ENCODE measurements around the gene OR10Z1.

Gene OR10Z1

DNA sequence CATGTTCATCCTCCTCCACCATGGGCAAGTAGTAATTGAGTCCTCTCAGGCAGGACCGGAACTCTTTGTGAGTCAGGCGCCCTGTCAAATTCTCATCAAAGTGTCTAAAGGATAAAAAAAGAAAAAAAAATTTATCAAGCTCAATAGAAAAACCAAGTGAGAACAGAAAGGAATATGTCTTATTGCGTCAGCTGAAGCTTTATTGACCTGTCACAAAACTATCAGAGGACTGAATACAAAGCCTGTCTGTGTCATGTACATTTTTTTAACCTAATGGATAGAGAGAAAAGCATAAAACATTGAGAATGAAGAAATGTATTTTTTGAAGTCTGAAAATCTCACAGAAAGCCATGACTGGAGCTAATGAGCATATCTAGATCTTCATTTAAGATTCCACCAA, 8.7 kb downstream of the OR10Z1 start:
- TF ChIP-seq, protein P1, sequence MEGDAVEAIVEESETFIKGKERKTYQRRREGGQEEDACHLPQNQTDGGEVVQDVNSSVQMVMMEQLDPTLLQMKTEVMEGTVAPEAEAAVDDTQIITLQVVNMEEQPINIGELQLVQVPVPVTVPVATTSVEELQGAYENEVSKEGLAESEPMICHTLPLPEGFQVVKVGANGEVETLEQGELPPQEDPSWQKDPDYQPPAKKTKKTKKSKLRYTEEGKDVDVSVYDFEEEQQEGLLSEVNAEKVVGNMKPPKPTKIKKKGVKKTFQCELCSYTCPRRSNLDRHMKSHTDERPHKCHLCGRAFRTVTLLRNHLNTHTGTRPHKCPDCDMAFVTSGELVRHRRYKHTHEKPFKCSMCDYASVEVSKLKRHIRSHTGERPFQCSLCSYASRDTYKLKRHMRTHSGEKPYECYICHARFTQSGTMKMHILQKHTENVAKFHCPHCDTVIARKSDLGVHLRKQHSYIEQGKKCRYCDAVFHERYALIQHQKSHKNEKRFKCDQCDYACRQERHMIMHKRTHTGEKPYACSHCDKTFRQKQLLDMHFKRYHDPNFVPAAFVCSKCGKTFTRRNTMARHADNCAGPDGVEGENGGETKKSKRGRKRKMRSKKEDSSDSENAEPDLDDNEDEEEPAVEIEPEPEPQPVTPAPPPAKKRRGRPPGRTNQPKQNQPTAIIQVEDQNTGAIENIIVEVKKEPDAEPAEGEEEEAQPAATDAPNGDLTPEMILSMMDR (IDR thresholded peaks at IDR 0.05; ENCODE audit: low read depth, low read length) = no peak
- no peak for DNase-seq (ENCODE audit: low read depth in 2 of 2)
- no peak overlapping the region for H3K4me3 ChIP-seq (replicated peaks in 1 of 2; ENCODE audit: low read depth in 2 of 2, low read length in 2 of 2)

DNA sequence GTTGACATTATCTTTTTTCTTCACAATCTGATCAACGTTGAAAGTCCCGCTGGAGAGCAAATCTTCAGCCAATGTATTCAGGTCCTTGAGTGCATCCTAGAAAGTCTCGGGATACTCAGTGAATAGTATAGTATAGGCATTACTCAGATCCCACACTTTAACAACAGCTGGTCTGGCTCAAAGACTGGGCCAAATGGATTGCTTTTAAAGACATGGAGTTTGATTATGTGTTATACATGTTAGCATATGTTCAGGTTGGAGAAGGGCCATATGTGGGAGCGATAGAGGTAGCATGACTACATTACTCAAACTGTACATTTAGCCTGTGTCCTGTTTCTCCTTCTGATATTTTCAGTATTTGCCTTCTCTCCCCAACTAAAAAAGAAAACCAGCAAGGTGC, 33.1 kb downstream of the OR10Z1 start:
- H3K4me3 ChIP-seq (replicated peaks in 1 of 2; ENCODE audit: low read depth in 2 of 2, low read length in 2 of 2) = no peak overlapping the region
- TF ChIP-seq, protein P1 (IDR thresholded peaks at IDR 0.05; ENCODE audit: low read depth, low read length) = no peak
- DNase-seq (ENCODE audit: low read depth in 2 of 2) = no peak

DNA sequence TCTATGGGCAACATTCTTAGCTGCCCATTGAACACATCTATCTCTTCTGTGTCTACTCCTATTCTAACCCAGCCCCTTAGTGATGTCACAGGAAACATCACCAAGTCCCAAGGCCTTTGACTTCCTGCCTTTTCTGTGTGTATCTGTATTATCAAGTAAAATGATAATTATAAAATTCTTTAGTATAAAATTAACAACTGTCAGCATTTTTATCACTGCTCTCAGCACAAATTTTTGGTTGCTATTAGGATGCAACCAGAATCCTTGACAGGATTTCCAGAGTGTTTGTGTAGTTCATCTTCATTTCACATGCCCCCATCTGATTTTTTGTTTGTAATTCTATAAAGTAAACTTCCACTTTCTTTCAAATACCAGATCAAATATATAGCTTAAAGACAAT, 33.8 kb downstream of the OR10Z1 start:
- TF ChIP-seq, protein P1 (IDR thresholded peaks at IDR 0.05; ENCODE audit: low read depth, low read length) = no peak
- no peak overlapping the region for H3K4me3 ChIP-seq (replicated peaks in 1 of 2; ENCODE audit: low read depth in 2 of 2, low read length in 2 of 2)
- no peak for DNase-seq (ENCODE audit: low read depth in 2 of 2)

DNA sequence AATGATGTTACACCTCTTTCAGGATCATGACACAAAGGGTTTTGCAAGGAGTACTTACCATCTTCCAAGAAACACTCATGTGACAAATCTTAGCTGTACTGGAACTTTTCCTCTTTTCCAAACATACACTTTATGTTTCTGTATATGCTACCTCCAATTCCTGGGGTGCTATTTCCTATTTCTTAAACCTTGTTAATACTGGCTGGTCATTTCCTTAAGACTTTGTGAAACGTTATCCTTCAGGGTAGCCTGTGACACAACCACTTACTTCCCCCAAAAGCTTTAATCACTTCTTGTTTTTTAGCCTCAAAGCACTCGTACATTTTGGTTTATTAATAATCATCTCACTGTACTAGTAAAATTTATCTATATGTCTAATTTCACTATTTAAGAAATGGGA, 39.4 kb downstream of the OR10Z1 start:
- TF ChIP-seq, protein P1 (IDR thresholded peaks at IDR 0.05; ENCODE audit: low read depth, low read length) = no peak
- DNase-seq (ENCODE audit: low read depth in 2 of 2) = no peak
- no peak overlapping the region for H3K4me3 ChIP-seq (replicated peaks in 1 of 2; ENCODE audit: low read depth in 2 of 2, low read length in 2 of 2)

- no peak for DNase-seq (ENCODE audit: low read depth in 2 of 2)
- TF ChIP-seq, protein P1 (IDR thresholded peaks at IDR 0.05; ENCODE audit: low read depth, low read length) = no peak
- no peak overlapping the region for H3K4me3 ChIP-seq (replicated peaks in 1 of 2; ENCODE audit: low read depth in 2 of 2, low read length in 2 of 2)
Observed at GRCh38 chr1:158646465-158646864, 41.4 kb downstream of the OR10Z1 start.

- no peak overlapping the region for H3K4me3 ChIP-seq (replicated peaks in 1 of 2; ENCODE audit: low read depth in 2 of 2, low read length in 2 of 2)
- TF ChIP-seq, protein P1 (IDR thresholded peaks at IDR 0.05; ENCODE audit: low read depth, low read length) = no peak
- DNase-seq (ENCODE audit: low read depth in 2 of 2) = no peak
Observed at GRCh38 chr1:158649052-158649451, 44.0 kb downstream of the OR10Z1 start.

DNA sequence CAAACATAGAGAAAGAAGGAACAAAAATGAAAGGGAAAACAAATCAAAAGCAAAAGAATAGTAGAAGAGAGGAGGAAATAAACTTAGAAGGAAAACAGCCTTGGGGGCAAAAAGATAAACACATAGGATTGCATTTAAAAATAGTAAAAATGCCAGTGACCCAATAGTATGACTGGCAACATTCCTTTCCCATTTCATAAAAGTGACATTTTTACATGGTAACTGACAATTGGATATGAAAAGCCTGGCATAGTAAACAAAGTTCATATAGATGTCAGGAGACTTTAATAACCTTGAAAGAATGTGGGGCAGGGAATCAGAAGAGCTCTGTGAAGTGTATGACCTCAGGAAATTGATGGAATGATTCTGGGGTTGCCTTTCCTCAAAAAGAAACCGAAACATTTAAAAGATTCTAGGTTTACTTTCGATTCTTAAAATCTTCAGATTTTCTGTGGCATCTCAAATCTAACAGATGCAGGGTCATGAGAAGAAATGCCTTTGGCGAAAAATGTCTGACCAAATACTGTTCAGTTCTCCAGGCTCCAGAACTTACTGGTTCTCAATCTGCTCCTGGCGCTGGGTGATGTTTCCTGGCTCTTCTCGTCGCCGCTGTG, 47.8 kb downstream of the OR10Z1 start:
- no peak for DNase-seq (ENCODE audit: low read depth in 2 of 2)
- TF ChIP-seq, protein P1 (IDR thresholded peaks at IDR 0.05; ENCODE audit: low read depth, low read length) = no peak
- no peak overlapping the region for H3K4me3 ChIP-seq (replicated peaks in 1 of 2; ENCODE audit: low read depth in 2 of 2, low read length in 2 of 2)
